T47D (cell line): ENCODE data around the gene LRP5.

Experiments used
- DNase-seq, 2 experiments: peaks; one replicate each; pipeline versions ENCODE4 v3.0.0 to v3.0.0-alpha.2; 2011 to 2012; ENCODE audit warnings: low read depth in 1 of 2, low spot score in 1 of 2
- JUND ChIP-seq: IDR thresholded peaks from 2 replicates; pipeline ENCODE4 v1.6.1; 2012; ENCODE audit warnings: low read depth
- in situ Hi-C: cut with HindIII; loops from 2 replicates; pipeline ENCODE4 v1.10.0; 2016; ENCODE audit warnings: low sequenced_read_pairs, low pct_unique_long_range_greater_than_20kb

The LRP5 gene

DNA sequence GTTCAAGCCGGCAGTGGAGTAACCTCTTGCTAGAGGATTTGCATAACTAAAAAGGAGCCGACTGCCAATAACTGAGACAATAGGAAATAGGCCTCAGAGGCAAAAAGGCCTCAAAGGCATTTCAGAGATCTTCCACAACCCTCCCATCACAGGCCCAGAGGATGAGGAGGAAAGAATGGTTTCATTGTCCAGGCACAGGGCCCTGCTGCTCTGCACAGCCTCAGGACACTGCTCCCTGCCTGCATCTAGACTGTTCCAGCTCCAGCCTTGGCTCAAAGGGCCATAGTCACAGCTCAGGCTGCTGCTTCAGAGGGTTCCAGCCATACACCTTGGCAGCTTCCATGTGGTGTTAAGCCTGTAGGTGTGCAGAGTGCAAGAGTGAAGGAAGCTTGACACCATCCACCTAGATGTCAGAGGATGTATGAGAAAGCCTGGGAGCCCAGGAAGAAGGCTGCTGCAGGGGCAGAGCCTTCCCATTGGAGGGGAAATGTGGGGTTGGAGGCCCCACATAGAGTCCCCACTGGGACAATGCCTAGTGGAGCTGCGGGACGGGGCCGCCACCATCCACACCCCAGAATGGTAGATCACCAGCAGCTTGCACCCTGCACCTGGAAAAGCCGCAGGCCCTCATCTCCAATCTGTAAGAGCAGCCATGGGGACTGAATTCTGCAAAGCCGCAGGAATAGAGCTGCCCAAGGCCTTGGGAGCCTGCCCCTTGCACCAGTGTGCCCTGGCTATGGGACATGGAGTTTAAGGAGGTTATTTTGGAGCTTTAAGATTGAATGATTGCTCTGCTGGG, 8.2 kb upstream of the LRP5 start:
- no peak for TF ChIP-seq JUND
- in situ Hi-C loops: no loop called here
- DNase-seq: no peak

DNA sequence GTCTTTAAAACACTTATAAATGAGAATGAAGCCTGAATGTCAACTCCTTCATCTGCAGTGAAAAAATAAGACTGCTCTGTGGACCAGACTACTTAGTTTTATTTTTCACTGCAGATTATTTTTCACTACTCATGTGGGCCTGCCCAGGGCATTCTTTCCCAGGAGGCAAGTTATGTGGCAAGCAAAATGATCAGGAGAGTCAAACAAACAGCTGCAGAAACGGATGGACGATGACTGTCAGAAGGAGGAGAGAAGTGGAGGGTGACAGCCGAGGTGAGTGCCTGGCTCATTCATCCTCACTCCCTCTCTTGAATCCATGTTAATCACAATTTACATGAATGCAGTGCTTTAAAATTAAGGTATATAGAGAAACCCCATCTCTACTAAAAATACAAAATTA, 5.8 kb upstream of the LRP5 start:
- in situ Hi-C loops: no loop called here
- DNase-seq: no peak
- no peak for TF ChIP-seq JUND

DNA sequence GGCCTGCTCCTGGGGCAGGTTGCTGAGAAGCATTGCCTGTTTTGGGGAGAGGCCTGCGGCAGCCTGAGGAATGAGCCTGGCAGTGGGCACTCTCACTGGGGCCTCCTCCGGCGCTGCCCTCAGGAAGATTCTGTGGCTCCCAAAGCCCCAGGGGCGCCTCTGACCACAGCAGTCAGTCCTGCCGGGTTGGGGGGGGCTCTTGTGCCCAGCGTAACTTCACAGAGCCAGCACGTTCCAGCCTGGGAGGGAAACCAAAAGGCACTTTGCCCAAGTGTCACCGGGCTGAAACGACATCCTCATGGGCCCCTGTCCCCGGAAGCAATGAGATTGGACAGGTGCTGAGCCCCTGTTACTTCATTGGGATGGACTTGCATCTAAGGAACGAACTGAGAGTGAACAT, 4.3 kb upstream of the LRP5 start:
- no peak for TF ChIP-seq JUND
- in situ Hi-C loops: no loop called here

DNA sequence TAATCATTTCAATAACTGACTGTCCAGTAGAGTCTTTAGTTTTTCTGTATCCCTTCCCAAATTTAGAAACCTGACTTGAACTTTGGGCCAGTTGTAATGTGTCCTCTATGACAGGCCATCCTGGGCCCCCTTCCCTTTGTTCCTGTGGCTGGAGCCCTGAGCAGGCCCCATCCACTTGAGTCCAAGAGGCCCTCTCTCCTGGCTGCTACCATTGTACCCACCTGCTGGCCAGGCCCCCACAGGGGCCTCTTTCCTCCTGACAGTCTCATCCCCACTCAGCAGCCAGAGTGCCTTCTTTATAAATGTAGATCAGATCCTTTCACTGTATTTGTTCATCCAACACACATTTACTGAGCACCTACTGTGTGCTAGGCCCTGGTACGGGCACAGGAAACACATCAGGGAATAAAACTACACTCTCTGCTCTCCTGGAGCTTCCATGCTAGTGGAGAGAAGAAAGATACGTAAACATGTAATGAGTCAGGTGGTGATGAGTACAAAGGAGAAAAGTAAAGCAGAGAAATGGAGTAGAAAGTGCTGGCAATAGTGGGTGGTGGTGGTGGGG, 2.7 kb upstream of the LRP5 start:
- no peak for TF ChIP-seq JUND
- in situ Hi-C loops: no loop called here
- DNase-seq: no peak

More for the DNA sequence above, 4.3 kb upstream of the LRP5 start:
- no peak for DNase-seq

DNA sequence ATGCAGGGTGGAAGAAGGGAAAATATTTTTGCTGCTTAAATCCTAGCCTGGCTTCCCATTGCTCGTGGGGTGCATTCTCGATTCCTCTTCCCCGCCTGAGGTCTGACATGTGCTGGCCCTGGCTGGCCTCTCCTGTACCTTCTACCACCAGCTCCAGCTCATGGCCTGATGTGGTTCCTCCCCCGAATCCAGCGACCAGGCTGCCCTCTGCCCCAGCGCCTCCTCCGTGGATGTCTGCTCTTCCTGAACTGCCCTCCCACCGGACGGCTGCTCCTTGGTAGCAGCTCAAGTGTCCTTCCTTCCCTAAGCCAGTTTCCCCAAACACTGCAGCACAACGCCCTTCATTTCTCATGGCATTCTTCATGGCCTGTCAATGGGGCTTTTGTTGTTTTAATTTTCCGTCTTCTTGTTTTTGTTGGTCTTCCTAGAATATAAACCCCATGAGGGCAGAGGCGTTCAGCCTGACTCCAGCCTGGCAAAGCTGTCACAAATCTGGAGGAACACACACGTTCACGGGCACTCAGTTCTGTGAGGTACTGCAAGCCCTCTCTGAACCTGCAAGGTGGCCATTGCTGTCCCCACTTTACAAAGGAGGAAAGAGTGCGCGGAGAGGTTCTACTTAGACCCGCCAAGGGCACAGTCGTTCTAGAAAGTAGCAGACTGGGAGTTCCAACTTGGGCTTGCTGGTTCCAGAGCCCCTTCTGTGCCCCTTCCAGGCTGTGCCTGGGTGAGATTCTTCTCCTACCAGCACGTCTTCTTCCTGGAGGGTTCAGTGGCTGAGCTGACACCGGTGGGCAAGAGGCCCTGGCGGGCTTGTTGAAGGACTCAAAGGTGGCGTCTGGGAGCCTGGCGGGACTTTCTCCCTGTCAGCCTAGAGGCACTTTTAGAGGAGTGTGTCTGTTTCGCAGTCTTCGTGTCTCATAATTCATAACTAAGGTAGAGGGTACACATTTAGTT, 953 bp upstream of the LRP5 start:
- TF ChIP-seq JUND: no peak
- in situ Hi-C loops: no loop called here

DNA sequence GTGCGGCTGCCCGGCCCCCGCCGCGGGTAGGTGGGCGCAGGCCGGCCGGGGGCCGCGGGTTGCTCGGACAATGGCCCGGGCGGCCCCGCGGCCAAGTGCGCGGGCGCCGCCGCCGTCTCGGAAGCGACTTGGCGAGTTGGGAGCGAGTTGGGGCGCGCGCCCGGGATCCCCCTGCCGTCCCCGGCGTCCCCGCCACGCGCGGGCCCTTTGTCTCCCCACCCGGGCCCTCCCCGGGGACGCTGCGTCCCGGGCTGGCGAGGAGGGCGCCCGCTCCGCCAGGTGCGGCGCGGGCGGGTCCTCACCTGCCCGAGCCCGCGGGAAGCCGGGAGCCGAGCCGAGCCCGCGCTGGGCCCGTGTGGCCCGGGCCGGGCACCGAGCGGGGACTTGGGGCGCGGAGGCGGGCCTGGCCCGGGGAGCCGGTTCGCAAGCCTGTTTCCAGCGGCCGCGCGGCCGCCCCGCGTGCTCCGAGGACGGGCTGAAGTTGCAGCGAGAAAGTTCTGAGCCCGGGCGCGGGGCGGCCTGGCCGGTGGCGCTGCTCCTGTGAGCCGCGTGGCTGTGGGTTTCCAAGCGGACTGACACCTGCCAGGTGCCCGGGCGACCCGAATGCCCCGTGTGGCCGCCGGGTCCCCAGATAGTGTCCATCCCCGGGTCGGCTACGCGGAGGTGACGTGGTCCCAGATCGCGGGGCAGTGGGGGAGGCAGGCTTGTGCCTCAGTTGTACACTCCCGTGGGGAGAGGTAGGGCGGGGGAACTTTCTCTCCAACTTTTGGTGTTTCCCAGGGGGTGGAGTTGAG, 586 bp downstream of the LRP5 start:
- in situ Hi-C loops: no loop called here
- DNase-seq: peak; percentile 51 to 78
- TF ChIP-seq JUND: no peak

More for the DNA sequence above, 953 bp upstream of the LRP5 start:
- no peak for DNase-seq

DNA sequence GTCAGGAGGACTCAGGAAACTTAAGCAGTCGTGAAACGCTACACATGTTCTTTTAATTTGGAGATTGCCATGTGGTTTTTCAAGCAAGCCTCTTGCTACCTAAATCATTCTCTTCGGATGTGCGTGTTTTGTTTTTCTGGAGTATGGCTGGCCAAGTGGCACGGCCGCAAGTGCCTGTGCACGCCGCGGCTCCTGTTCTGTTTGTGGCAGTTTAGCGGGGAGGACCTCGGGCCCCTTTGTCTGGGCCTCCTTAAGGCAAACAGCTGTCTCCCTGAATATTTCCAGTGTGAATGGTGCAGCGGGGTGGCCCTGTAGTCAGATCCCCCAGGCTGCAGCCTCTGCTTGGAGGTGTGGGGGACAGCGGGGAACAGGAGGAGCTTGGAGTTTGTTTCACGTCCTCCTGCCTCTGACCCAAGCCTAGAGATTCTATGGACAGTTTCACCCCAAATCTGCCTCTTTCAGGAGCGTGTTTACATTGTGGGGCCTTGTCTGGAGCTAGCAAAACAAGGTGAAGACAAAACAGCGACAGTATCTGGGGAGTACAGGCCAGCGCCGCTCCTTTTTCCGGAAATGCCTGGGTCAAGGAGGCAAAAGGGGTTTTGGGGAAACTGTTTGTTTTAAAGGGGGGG, 1.3 kb downstream of the LRP5 start:
- TF ChIP-seq JUND: no peak
- peak in 1 of 2 experiments; percentile 53 for DNase-seq
- in situ Hi-C loops: no loop called here

DNA sequence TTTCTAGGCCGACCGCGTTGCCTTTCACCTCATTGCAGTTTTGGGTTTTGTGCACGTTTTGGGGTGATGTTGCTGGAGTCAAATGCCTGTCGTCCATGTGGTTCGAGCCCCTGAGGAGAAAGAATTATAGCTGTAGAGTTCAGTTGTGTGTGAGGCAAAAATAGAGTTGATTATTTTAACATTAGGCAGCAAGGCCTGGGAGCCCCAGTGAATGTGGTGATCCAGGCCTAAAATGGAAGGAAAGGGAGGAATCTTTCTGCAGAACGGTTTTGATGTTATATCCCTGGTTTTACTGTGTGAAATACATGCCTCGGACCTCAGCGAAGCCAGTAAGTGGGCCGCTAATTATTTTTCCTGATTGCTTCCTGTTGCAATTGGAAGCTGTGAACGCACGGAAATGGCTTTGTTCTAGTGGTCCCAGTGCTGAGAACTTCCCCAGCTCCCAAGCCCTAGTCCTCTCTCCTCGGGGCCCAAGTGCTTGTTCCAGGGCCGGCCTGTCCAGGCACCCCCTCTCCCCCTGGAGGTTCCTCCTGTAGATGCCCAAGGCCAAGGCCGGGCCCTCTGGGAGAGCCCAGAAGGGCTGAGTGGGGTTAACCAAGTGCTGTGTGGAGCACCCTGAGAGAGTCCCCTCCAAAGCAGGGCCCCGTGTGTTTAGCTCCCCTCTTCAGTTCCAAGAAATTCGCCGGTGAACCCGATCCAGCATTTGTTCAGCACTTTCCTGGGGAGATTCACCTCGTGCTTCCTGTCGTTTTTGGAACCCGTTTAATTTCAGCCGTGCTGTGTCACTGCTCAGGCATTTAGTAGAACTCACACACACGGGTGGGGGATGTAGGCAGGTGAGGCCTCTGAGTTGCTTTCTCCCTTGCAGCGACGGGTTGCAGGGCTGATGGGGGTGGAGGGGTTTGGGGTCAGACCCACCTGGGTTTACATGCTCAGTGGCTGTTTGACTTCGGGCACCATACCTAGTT, 2.1 kb downstream of the LRP5 start:
- no peak for TF ChIP-seq JUND
- in situ Hi-C loops: no loop called here
- DNase-seq: peak; percentile 71 to 81

DNA sequence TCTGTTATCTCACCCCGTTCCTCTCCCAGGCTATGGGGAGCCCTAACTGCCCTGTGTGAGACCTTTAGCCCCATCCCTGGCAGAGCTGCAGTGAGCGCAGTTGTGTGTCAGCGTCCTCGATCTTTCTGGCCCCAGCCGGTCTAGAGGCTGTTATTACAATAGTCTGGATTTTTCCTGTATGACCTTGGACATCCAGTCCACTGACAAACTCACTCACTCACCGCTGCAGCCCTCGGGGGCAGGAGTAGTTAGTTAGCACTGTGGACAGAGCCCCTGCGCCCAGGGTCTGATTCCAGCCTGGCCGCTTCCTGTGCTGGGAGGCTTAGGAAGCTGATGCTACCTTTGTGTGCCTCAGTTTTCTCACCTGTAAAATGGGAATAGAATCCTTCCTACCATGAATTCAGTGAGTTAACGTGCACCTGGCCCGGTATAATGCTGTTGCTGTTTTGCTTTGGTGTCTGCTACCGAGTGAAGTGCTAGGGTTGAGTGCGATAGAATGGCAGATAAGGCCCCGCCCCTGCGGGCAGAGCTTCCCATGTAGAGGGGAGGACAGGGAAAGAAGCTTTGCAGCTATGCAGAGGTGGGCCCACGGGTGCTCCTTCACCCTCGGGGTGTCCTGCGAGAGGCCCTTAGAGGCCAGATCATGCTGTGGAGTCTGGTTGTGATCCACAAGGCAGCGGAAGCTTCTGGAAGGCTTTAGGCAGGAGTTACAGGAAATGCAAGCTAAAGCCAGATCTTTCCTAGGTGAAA, 3.0 kb downstream of the LRP5 start:
- no peak for DNase-seq
- in situ Hi-C loops: no loop called here
- no peak for TF ChIP-seq JUND

DNA sequence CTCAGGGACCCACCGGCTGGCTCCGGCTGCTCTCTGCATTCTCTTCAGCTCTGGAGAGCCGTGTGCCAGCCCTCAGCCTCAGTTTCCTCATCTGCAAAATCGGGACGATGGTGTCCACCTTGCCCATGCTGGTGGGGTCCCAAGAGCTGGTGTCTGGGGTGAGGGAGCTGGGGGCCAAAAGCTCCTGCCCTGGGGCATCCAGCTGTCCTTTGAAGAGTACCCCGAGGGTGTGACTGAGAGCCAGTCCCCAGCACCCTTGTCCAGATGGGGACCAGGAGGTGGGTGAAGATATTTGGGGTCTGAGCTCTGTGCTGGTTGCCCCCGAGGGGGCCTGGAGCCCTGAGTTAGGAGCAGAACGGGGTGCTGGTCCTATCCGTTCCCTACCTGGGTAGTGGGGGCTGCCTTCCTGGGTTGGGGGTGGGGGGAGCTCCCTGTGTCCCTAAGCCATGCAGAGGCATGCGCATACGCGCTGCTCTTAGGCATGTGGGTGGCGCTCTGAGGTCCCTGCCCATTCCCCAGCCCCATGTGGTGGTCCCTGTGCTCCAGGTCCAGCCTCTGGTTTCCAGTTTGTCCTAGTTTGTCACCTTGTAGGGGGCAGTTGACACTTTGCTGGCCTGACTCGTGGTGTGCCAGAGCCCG, 4.9 kb downstream of the LRP5 start:
- no peak for DNase-seq
- TF ChIP-seq JUND: no peak
- in situ Hi-C loops: no loop called here
